H9 (cell line): ENCODE data around the gene USP38. TPM values are rescaled to one million over a fixed set of nuclear protein-coding genes. Genes with fewer than 3 reads are reported as not detected.

Experiments
- DNase-seq: peaks from one replicate; pipeline ENCODE4 v3.0.0-alpha.2; 2017
- H2AFZ ChIP-seq: one replicate; pipeline ENCODE4 v1.6.1; 2013; ENCODE audit warnings: mild to moderate bottlenecking, low read length, control low read depth, moderate library complexity
- H2AK5ac ChIP-seq: 2 replicates; pipeline ENCODE4 v1.6.1; 2013; ENCODE audit warnings: low read length, control low read depth, mixed read lengths; ENCODE audit not compliant: insufficient read length
- H2BK120ac ChIP-seq: one replicate; pipeline ENCODE4 v1.6.1; 2013; ENCODE audit warnings: low read depth, mild to moderate bottlenecking, low read length, control low read depth, inconsistent platforms; ENCODE audit not compliant: poor library complexity, severe bottlenecking
- H2BK12ac ChIP-seq: 2 replicates; pipeline ENCODE4 v1.6.1; 2013; ENCODE audit warnings: low read length, control low read depth, mixed read lengths, low read depth; ENCODE audit not compliant: insufficient read length
- H2BK15ac ChIP-seq: 2 replicates; pipeline ENCODE4 v1.6.1; 2013; ENCODE audit warnings: low read depth, low read length, control low read depth
- H2BK20ac ChIP-seq: one replicate; pipeline ENCODE4 v1.6.1; 2013; ENCODE audit warnings: low read depth, mild to moderate bottlenecking, low read length, control low read depth, inconsistent platforms; ENCODE audit not compliant: poor library complexity, severe bottlenecking
- H2BK5ac ChIP-seq: 2 replicates; pipeline ENCODE4 v1.6.1; 2013; ENCODE audit warnings: low read length, control low read depth, mixed read lengths; ENCODE audit not compliant: insufficient read length
- H3K14ac ChIP-seq: 2 replicates; pipeline ENCODE4 v1.6.1; 2013; ENCODE audit warnings: low read length, control low read depth; ENCODE audit not compliant: insufficient read depth
- H3K18ac ChIP-seq: 2 replicates; pipeline ENCODE4 v1.6.1; 2013; ENCODE audit warnings: low read depth, mild to moderate bottlenecking, mixed read lengths, low read length, control low read depth; ENCODE audit not compliant: insufficient read length
- H3K23ac ChIP-seq: 2 replicates; pipeline ENCODE4 v1.6.1; 2013; ENCODE audit warnings: low read length, control low read depth, mixed read lengths, low read depth; ENCODE audit not compliant: insufficient read length
- H3K23me2 ChIP-seq: 2 replicates; pipeline ENCODE4 v1.6.1; 2013; ENCODE audit warnings: low read depth, mild to moderate bottlenecking, mixed read lengths, low read length, control low read depth; ENCODE audit not compliant: insufficient read length, poor library complexity, severe bottlenecking
- H3K27ac ChIP-seq: 2 replicates; pipeline ENCODE4 v1.5.1; 2013; ENCODE audit warnings: low read length, control low read depth, mixed read lengths, low read depth; ENCODE audit not compliant: insufficient read length
- H3K27me3 ChIP-seq: 2 replicates; pipeline ENCODE4 v1.6.1; 2013; ENCODE audit warnings: low read length, control low read depth, inconsistent platforms; ENCODE audit not compliant: insufficient read depth
- H3K4ac ChIP-seq: 2 replicates; pipeline ENCODE4 v1.6.1; 2013; ENCODE audit warnings: low read depth, mild to moderate bottlenecking, control low read depth, inconsistent platforms, low read length, moderate library complexity
- H3K4me1 ChIP-seq: 2 replicates; pipeline ENCODE4 v1.6.1; 2013; ENCODE audit warnings: low read length, control low read depth, inconsistent platforms; ENCODE audit not compliant: insufficient read depth
- H3K4me2 ChIP-seq: 2 replicates; pipeline ENCODE4 v1.6.1; 2013; ENCODE audit warnings: low read length, control low read depth, mixed read lengths; ENCODE audit not compliant: insufficient read length, insufficient read depth
- H3K56ac ChIP-seq: 2 replicates; pipeline ENCODE4 v1.6.1; 2013; ENCODE audit warnings: low read depth, mild to moderate bottlenecking, mixed read lengths, low read length, control low read depth; ENCODE audit not compliant: insufficient read length
- H3K79me1 ChIP-seq: 2 replicates; pipeline ENCODE4 v1.6.1; 2013; ENCODE audit warnings: low read depth, mild to moderate bottlenecking, moderate library complexity, low read length, control low read depth, inconsistent platforms; ENCODE audit not compliant: insufficient read depth, poor library complexity, severe bottlenecking
- H3K79me2 ChIP-seq: 2 replicates; pipeline ENCODE4 v1.6.1; 2013; ENCODE audit warnings: low read length, control low read depth, inconsistent platforms; ENCODE audit not compliant: insufficient read depth
- H3K9ac ChIP-seq: 2 replicates; pipeline ENCODE4 v1.6.1; 2013; ENCODE audit warnings: low read length, control low read depth, mixed read lengths; ENCODE audit not compliant: insufficient read length; ENCODE audit errors: extremely low read depth
- H3K9me3 ChIP-seq: one replicate; pipeline ENCODE4 v1.6.1; 2013; ENCODE audit warnings: low read depth, low read length, inconsistent platforms; ENCODE audit not compliant: control insufficient read depth
- H3T11ph ChIP-seq: one replicate; pipeline ENCODE4 v1.6.1; 2013; ENCODE audit warnings: mild to moderate bottlenecking, low read length, control low read depth, inconsistent platforms
- H4K20me1 ChIP-seq: one replicate; pipeline ENCODE4 v1.6.1; 2013; ENCODE audit not compliant: control insufficient read depth, insufficient read length, insufficient read depth
- H4K5ac ChIP-seq: 2 replicates; pipeline ENCODE4 v1.6.1; 2013; ENCODE audit warnings: low read depth, mild to moderate bottlenecking, mixed read lengths, low read length, control low read depth; ENCODE audit not compliant: insufficient read length
- H4K8ac ChIP-seq: replicated peaks from 2 replicates; pipeline ENCODE4 v1.6.1; 2013; ENCODE audit warnings: low read length, control low read depth, mixed read lengths, low read depth; ENCODE audit not compliant: insufficient read length
- H4K91ac ChIP-seq: 2 replicates; pipeline ENCODE4 v1.6.1; 2013; ENCODE audit warnings: low read depth, mild to moderate bottlenecking, moderate library complexity, mixed read lengths, low read length, control low read depth; ENCODE audit not compliant: insufficient read length
- H3K27ac Mint-ChIP-seq, 3 experiments: 2 replicates in 2 of 3; 3 replicates in 1 of 3; pipeline ENCODE4 v1.8.0; 2020 to 2021; ENCODE audit warnings: mixed read lengths in 3 of 3, mild to moderate bottlenecking in 1 of 3, moderate library complexity in 1 of 3
- H3K27me3 Mint-ChIP-seq: 2 replicates; pipeline ENCODE4 v1.8.0; 2021; ENCODE audit warnings: low read depth, mild to moderate bottlenecking, moderate library complexity, mixed read lengths
- H3K36me3 Mint-ChIP-seq, 3 experiments: 2 replicates in 2 of 3; 3 replicates in 1 of 3; pipeline ENCODE4 v1.8.0; 2020 to 2021; ENCODE audit warnings: low read depth in 3 of 3, mixed read lengths in 3 of 3; ENCODE audit not compliant: insufficient read depth in 1 of 3
- H3K4me1 Mint-ChIP-seq, 2 experiments: 2 replicates each; pipeline ENCODE4 v1.8.0; 2020; ENCODE audit warnings: mixed read lengths in 2 of 2
- H3K4me3 Mint-ChIP-seq, 2 experiments: 2 replicates in 1 of 2; 3 replicates in 1 of 2; pipeline ENCODE4 v1.8.0; 2020 to 2021; ENCODE audit warnings: mild to moderate bottlenecking in 2 of 2, mixed read lengths in 2 of 2, moderate library complexity in 1 of 2
- H3K9me3 Mint-ChIP-seq, 2 experiments: 2 replicates in 1 of 2; 3 replicates in 1 of 2; pipeline ENCODE4 v1.8.0; 2020; ENCODE audit warnings: mild to moderate bottlenecking in 2 of 2, mixed read lengths in 2 of 2, moderate library complexity in 1 of 2
- CTCF ChIP-seq: fragments of 200-600 bp; sonication (generic); conservative IDR thresholded peaks from 3 replicates; pipeline ENCODE4 v1.8.0; 2021; ENCODE audit warnings: antibody characterized with exemption, mild to moderate bottlenecking
- WGBS: extraction: QIAGEN DNeasy Blood & Tissue Kit; methylation state at CpG from one replicate; pipeline ENCODE4 v1.1.7; 2013; ENCODE audit warnings: missing lambda C conversion rate, low lambda C conversion rate, mixed read lengths; ENCODE audit not compliant: insufficient read length; ENCODE audit errors: extremely low coverage; 5-methylcytosine and 5-hydroxymethylcytosine counted together
- long read RNA-seq: library from polyadenylated mRNA; unstranded; transcript quantifications from one replicate; pipeline ENCODE4 v2.0.0, GENCODE V29; 2020
- total RNA-seq: library from RNA; stranded (reverse); gene quantifications from 2 replicates; pipeline ENCODE4 v1.2.1, GENCODE V29; 2021

Gene USP38, protein sequence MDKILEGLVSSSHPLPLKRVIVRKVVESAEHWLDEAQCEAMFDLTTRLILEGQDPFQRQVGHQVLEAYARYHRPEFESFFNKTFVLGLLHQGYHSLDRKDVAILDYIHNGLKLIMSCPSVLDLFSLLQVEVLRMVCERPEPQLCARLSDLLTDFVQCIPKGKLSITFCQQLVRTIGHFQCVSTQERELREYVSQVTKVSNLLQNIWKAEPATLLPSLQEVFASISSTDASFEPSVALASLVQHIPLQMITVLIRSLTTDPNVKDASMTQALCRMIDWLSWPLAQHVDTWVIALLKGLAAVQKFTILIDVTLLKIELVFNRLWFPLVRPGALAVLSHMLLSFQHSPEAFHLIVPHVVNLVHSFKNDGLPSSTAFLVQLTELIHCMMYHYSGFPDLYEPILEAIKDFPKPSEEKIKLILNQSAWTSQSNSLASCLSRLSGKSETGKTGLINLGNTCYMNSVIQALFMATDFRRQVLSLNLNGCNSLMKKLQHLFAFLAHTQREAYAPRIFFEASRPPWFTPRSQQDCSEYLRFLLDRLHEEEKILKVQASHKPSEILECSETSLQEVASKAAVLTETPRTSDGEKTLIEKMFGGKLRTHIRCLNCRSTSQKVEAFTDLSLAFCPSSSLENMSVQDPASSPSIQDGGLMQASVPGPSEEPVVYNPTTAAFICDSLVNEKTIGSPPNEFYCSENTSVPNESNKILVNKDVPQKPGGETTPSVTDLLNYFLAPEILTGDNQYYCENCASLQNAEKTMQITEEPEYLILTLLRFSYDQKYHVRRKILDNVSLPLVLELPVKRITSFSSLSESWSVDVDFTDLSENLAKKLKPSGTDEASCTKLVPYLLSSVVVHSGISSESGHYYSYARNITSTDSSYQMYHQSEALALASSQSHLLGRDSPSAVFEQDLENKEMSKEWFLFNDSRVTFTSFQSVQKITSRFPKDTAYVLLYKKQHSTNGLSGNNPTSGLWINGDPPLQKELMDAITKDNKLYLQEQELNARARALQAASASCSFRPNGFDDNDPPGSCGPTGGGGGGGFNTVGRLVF
- 14.6 and 15.2 TPM in 2 replicates for total RNA-seq
- long read RNA-seq, full-length matches to known transcripts: 92 of 104 reads
- long read RNA-seq, partial matches to known transcripts: 12 of 104 reads
- long read RNA-seq, other reads (novel, unspliced or antisense): 0 of 104 reads

DNA sequence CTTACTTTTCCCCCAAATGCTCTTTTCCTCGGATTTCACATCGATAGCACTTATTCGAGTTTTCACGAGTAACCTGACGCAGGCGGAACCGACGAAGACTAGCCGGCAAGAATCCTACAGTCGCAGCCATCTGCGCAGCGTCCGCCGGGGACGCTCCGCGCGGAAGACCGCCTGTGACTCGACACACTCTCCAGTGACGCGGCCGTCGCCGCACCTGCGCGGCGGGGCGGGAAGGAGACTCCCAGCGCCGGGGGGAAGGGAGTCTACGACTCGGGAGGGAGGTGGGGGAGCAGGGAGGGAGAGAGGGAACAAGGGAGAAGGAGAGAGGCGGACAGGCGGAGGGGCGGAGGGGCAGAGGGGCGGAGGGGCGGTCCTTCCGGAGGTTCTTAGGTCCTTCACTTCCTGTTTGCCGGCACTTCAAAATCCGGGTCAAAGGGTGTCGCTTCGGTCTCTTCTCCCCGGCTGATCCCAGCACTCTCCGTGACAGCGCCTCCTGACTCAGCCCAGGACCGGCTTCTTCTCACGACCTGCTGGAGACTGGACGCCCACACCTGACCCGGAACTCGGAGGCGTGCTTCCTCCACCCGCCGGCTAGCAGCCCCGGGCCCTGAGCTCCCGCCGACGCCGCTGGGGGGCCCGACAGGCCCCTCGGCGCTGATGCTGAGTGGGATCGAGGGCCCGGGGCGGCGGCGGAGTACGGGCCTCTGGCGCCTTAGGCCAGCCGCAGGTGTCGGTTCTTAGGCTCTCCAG is at the start of gene USP38:
Gene USP38 (plus strand): TSS at position 415 of the 750 bp plus-strand sequence. CDS start 534 bp downstream, outside the sequence.
- TF ChIP-seq CTCF: no peak
- peaks cover 14% of the 10 kb centered on the region for H3K23me2 ChIP-seq
- H4K5ac ChIP-seq: no peak within 1 kb of the TSS
- peak; percentile 95 for DNase-seq
- H3T11ph ChIP-seq: no peak within 1 kb of the TSS
- no peak within 1 kb of the TSS for H2BK12ac ChIP-seq
- no peak within 1 kb of the TSS for H2BK120ac ChIP-seq
- peak within 1 kb of the TSS; percentile 76 for H2AFZ ChIP-seq
- H2AK5ac ChIP-seq: no peak within 1 kb of the TSS
- peak within 1 kb of the TSS; percentile 21 for H3K14ac ChIP-seq
- no peaks in the 10 kb centered on the region for H3K27me3 Mint-ChIP-seq
- H3K9me3 ChIP-seq: no peaks in the 10 kb centered on the region
- H3K27ac ChIP-seq: peak within 1 kb of the TSS; percentile 70
- peak within 1 kb of the TSS; percentile 98 to 99 (median 99) for H3K27ac Mint-ChIP-seq
- peak within 1 kb of the TSS; percentile 94 for H3K9ac ChIP-seq
- WGBS: no CpG with 5 or more reads among the region's 71 CpGs
- no peak within 1 kb of the TSS for H2BK5ac ChIP-seq
- no peaks in the 10 kb centered on the region for H3K27me3 ChIP-seq
- peak within 1 kb of the TSS; percentile 7 for H3K23ac ChIP-seq
- H2BK15ac ChIP-seq: no peak within 1 kb of the TSS
- H3K4me1 ChIP-seq: no peaks in the 10 kb centered on the region; the same call in 1 of the 2 replicates
- peaks cover 13% of the 10 kb centered on the region; the same call in 1 of the 2 replicates for H3K79me2 ChIP-seq
- no peak within 1 kb of the TSS for H4K8ac ChIP-seq
- peak within 1 kb of the TSS; percentile 78 for H3K18ac ChIP-seq
- no peak within 1 kb of the TSS for H3K56ac ChIP-seq
- H4K91ac ChIP-seq: no peak within 1 kb of the TSS
- H3K9me3 Mint-ChIP-seq: no peaks in the 10 kb centered on the region; a peak in 2 of 5 replicates
- H3K4me3 Mint-ChIP-seq: peak within 1 kb of the TSS; percentile 98 to 99
- peaks cover 28 to 42% of the 10 kb centered on the region in 2 experiments for H3K4me1 Mint-ChIP-seq
- H3K79me1 ChIP-seq: no peaks in the 10 kb centered on the region
- peaks cover 4 to 22% (median 17%) of the 10 kb centered on the region in 3 experiments; a peak in 5 of 7 replicates for H3K36me3 Mint-ChIP-seq
- no peak within 1 kb of the TSS for H2BK20ac ChIP-seq
- H3K4me2 ChIP-seq: peak within 1 kb of the TSS; percentile 100
- no peak within 1 kb of the TSS for H3K4ac ChIP-seq
- no peaks in the 10 kb centered on the region for H4K20me1 ChIP-seq
